HepG2 (cell line): ENCODE measurements around the gene PEX7. TPM values are rescaled to one million over a fixed set of nuclear protein-coding genes. Genes with fewer than 3 reads are reported as not detected.

ENCODE experiments used
- BCL3 ChIP-seq: sonication (generic); formaldehyde crosslinking; IDR thresholded peaks from 2 replicates; pipeline ENCODE4 v1.5.1; 2020; ENCODE audit warnings: mild to moderate bottlenecking, missing genetic modification reagents, moderate library complexity
- HNRNPLL ChIP-seq: fragments of 200-400 bp; formaldehyde crosslinking; IDR thresholded peaks from 2 replicates; pipeline ENCODE4 v1.6.1; 2017; ENCODE audit warnings: mild to moderate bottlenecking, low read depth, low read length; ENCODE audit not compliant: poor library complexity, severe bottlenecking
- NKX3-1 ChIP-seq: sonication (generic); formaldehyde crosslinking; IDR thresholded peaks from 2 replicates; pipeline ENCODE4 v1.5.0; 2020; ENCODE audit warnings: missing genetic modification reagents
- PTBP1 ChIP-seq: fragments of 200-400 bp; formaldehyde crosslinking; IDR thresholded peaks from 2 replicates; pipeline ENCODE4 v1.6.1; 2018; ENCODE audit warnings: low read length, low read depth; ENCODE audit not compliant: poor library complexity, severe bottlenecking
- TFDP2 ChIP-seq: sonication (generic); formaldehyde crosslinking; IDR thresholded peaks from 2 replicates; pipeline ENCODE4 v1.4.0; 2020; ENCODE audit warnings: missing genetic modification reagents
- ZBTB33 ChIP-seq: sonication (generic); formaldehyde crosslinking; IDR thresholded peaks from 2 replicates; pipeline ENCODE4 v1.4.0; 2020; ENCODE audit warnings: missing genetic modification reagents
- ZMYM4 ChIP-seq: sonication (generic); formaldehyde crosslinking; IDR thresholded peaks from 2 replicates; pipeline ENCODE4 v1.8.1; 2023; ENCODE audit warnings: mild to moderate bottlenecking, missing genetic modification reagents
- ZNF343 ChIP-seq: sonication (generic); formaldehyde crosslinking; IDR thresholded peaks from 2 replicates; pipeline ENCODE4 v1.4.0; 2020; ENCODE audit warnings: mild to moderate bottlenecking, missing genetic modification reagents
- ZNF614 ChIP-seq: IDR thresholded peaks from 2 replicates; pipeline ENCODE4 v1.6.1; 2018; ENCODE audit warnings: missing biosample characterization, missing genetic modification reagents, inconsistent platforms, borderline replicate concordance
- ZNF709 ChIP-seq: sonication (generic); formaldehyde crosslinking; IDR thresholded peaks from 2 replicates; pipeline ENCODE4 v1.5.0; 2020; ENCODE audit warnings: mild to moderate bottlenecking, missing genetic modification reagents
- ZNF713 ChIP-seq: sonication (generic); formaldehyde crosslinking; IDR thresholded peaks from 2 replicates; pipeline ENCODE4 v1.4.0; 2020; ENCODE audit warnings: mild to moderate bottlenecking, missing genetic modification reagents
- ZNF766 ChIP-seq: sonication (generic); formaldehyde crosslinking; IDR thresholded peaks from 2 replicates; pipeline ENCODE4 v1.5.0; 2020; ENCODE audit warnings: missing genetic modification reagents, borderline replicate concordance
- ZNF772 ChIP-seq: sonication (generic); formaldehyde crosslinking; IDR thresholded peaks from 2 replicates; pipeline ENCODE4 v1.5.0; 2020; ENCODE audit warnings: mild to moderate bottlenecking, missing genetic modification reagents
- ZNF780A ChIP-seq: sonication (generic); formaldehyde crosslinking; IDR thresholded peaks from 2 replicates; pipeline ENCODE4 v1.8.0; 2022; ENCODE audit warnings: mild to moderate bottlenecking, missing genetic modification reagents, moderate library complexity
- ZNF891 ChIP-seq: sonication (generic); formaldehyde crosslinking; IDR thresholded peaks from 2 replicates; pipeline ENCODE4 v1.5.0; 2020; ENCODE audit warnings: mild to moderate bottlenecking, missing genetic modification reagents
- polyA plus RNA-seq, 8 experiments: library from polyadenylated mRNA; depleted of rRNA in 3 of 8; stranded (reverse) in 7 of 8; unstranded in 1 of 8; fragments of >200 nt; fragmentation: Illumina TruSeq in 4 of 8; extraction: Trizol in 4 of 8; gene quantifications; 2 replicates each; pipeline versions ENCODE4 v1.2.1 to v1.2.3, GENCODE V29; 2011 to 2016; ENCODE audit warnings: low read depth in 4 of 8, missing spikeins in 1 of 8, mixed read lengths in 1 of 8; ENCODE audit not compliant: insufficient read depth in 1 of 8
- total RNA-seq, 5 experiments: library from RNA; depleted of rRNA; stranded (reverse); fragments of >200 nt; fragmentation: Illumina TruSeq; extraction: Trizol; gene quantifications; 2 replicates each; pipeline ENCODE4 v1.2.3, GENCODE V29; 2016; ENCODE audit warnings: low read depth in 1 of 5
- TF ChIP-seq, protein P1 (sequence below): sonication (generic); formaldehyde crosslinking; IDR thresholded peaks from 2 replicates; pipeline ENCODE4 v1.5.0; 2020; ENCODE audit warnings: mild to moderate bottlenecking, missing genetic modification reagents, moderate library complexity
- TF ChIP-seq, protein P2 (sequence below): sonication (generic); formaldehyde crosslinking; IDR thresholded peaks from 2 replicates; pipeline ENCODE4 v1.9.0; 2022; ENCODE audit warnings: missing genetic modification reagents, mild to moderate bottlenecking, borderline replicate concordance

PEX7 gene
- total and polyA plus RNA-seq, 2 of the 13 experiments (the other 11 are each of a cell fraction or from before 2014, with no cell fraction given), result 0.04 to 0.53 TPM

DNA sequence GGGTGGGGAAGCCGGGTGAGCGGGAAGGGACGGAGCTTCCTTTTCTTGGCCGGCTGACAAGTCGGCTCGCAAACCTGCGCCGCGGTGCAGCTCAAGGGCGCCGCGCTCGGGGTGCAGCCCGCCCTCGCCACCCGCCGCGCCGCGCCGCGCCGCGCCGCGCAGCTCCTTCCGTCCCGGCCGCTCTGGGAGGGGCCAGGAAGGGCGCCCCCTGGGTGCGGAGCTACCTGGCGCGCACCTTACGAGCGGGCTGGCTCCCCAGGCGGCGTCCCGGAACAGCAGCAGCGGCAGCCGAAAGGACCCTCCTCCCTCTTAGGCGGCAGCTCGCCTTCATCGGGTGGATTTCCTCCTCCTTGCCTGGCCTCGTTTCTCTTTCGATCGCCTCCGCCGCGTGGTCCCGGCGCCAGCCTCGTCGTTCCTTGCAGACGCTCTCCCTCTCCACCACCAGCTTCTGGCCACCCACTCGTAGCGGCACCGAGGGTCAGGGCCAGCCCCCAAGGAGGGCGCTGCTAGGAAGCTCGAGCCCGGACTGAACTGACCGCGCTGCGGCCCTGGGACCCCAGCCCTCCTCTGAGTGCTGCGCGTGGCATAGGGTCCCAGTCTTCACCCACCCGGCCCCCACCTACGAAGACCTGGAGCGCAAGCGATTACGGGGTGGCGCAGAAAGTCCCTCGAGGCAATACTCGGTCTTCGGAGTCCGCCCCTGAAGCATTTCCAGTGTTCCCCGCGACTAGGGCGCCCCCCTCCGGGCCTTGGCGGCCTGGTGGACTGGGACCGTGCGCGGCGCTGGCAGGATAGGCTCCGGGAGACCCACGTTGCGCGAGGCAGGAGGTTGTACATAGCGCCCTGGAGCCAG, 29.8 kb upstream of the PEX7 start, which contains the start of gene MAP3K5 (continued):
- TF ChIP-seq ZNF709 (CRISPR knock-in tag) (0 out of 2 replicates have a peak, but pooled peaks have one; percentile 30), ZMYM4 (CRISPR knock-in tag) (peak; percentile 41; the same call in 1 of the 2 replicates), BCL3 (0 out of 2 replicates have a peak, but pooled peaks have one; percentile 67), PTBP1 (peak; percentile 37), ZNF614 (peak; percentile 21; the same call in 1 of the 2 replicates), ZNF772 (CRISPR knock-in tag) (peak; percentile 37; the same call in 1 of the 2 replicates), ZNF343 (CRISPR knock-in tag) (peak; percentile 19; the same call in 1 of the 2 replicates), HNRNPLL (peak; percentile 56), NKX3-1 (CRISPR knock-in tag) (no peak), TFDP2 (peak; percentile 66), ZNF766 (CRISPR knock-in tag) (0 out of 2 replicates have a peak, but pooled peaks have one; percentile 57), ZNF891 (peak; percentile 72), ZNF713 (CRISPR knock-in tag) (no peak), ZNF780A (CRISPR knock-in tag) (no peak), ZBTB33 (peak; percentile 97)
- TF ChIP-seq, protein P1, sequence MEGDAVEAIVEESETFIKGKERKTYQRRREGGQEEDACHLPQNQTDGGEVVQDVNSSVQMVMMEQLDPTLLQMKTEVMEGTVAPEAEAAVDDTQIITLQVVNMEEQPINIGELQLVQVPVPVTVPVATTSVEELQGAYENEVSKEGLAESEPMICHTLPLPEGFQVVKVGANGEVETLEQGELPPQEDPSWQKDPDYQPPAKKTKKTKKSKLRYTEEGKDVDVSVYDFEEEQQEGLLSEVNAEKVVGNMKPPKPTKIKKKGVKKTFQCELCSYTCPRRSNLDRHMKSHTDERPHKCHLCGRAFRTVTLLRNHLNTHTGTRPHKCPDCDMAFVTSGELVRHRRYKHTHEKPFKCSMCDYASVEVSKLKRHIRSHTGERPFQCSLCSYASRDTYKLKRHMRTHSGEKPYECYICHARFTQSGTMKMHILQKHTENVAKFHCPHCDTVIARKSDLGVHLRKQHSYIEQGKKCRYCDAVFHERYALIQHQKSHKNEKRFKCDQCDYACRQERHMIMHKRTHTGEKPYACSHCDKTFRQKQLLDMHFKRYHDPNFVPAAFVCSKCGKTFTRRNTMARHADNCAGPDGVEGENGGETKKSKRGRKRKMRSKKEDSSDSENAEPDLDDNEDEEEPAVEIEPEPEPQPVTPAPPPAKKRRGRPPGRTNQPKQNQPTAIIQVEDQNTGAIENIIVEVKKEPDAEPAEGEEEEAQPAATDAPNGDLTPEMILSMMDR (CRISPR knock-in tag), result peak; percentile 68
- TF ChIP-seq, protein P2, sequence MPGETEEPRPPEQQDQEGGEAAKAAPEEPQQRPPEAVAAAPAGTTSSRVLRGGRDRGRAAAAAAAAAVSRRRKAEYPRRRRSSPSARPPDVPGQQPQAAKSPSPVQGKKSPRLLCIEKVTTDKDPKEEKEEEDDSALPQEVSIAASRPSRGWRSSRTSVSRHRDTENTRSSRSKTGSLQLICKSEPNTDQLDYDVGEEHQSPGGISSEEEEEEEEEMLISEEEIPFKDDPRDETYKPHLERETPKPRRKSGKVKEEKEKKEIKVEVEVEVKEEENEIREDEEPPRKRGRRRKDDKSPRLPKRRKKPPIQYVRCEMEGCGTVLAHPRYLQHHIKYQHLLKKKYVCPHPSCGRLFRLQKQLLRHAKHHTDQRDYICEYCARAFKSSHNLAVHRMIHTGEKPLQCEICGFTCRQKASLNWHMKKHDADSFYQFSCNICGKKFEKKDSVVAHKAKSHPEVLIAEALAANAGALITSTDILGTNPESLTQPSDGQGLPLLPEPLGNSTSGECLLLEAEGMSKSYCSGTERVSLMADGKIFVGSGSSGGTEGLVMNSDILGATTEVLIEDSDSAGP (CRISPR knock-in tag), result peak; percentile 62; the same call in 1 of the 2 replicates
